ENCODE measurements around the gene FLT3LG. TPM values are rescaled to one million over a fixed set of nuclear protein-coding genes. Genes with fewer than 3 reads are reported as not detected.
A peak's percentile ranks its signal among the peaks of the same experiment; 100 is the strongest.

Gene FLT3LG
- total and polyA plus RNA-seq, 2 experiments from 2014 or later: 0.49 to 1.8 TPM

GRCh38 chr19:49433240-49433901 is 40.6 kb upstream of the FLT3LG start:
- H3K9me3 Mint-ChIP-seq: peaks cover 13% of the 10 kb centered on the region
- Histone ChIP-seq H3K4me3 (peak overlapping the region; percentile 72), H3K79me2 (replicated peaks; ENCODE audit: insufficient read depth) (no peaks in the 10 kb centered on the region), H3K27me3 (ENCODE audit: insufficient read depth) (peaks cover 73% of the 10 kb centered on the region), H4K20me1 (replicated peaks; ENCODE audit: insufficient read depth) (no peaks in the 10 kb centered on the region), H2AFZ (peak overlapping the region; percentile 59; the same call in 1 of the 2 replicates), H3K27ac (ENCODE audit: low read depth) (no peak overlapping the region), H3F3A (replicated peaks; ENCODE audit: low read depth) (peaks cover 37% of the 10 kb centered on the region), H3K9me2 (ENCODE audit: insufficient read depth) (no peaks in the 10 kb centered on the region), H3K36me3 (ENCODE audit: insufficient read depth) (no peaks in the 10 kb centered on the region), H3K4me2 (peak overlapping the region; percentile 86), H3K4me1 (ENCODE audit: insufficient read depth) (peaks cover 32% of the 10 kb centered on the region)
- ATAC-seq (no peak), DNase-seq (ENCODE audit: low spot score) (no peak)
- H3K27ac Mint-ChIP-seq: no peak overlapping the region
- H3K4me1 Mint-ChIP-seq: peaks cover 45% of the 10 kb centered on the region
- no peak for TF ChIP-seq ZNF462 (CRISPR knock-in tag; IDR thresholded peaks at IDR 0.05)
- no peak for TF ChIP-seq CREB1 (CRISPR knock-in tag; IDR thresholded peaks at IDR 0.05; ENCODE audit: low read depth)
- TF ChIP-seq JUNB (IDR thresholded peaks at IDR 0.05; ENCODE audit: unreplicated experiment): no peak
- TF ChIP-seq EZH2 (IDR thresholded peaks at IDR 0.05; ENCODE audit: low read depth, unreplicated experiment): peak; percentile 42
- peaks cover 67% of the 10 kb centered on the region for H3K27me3 Mint-ChIP-seq (ENCODE audit: insufficient read depth, low read depth, poor library complexity)
- peak overlapping the region; percentile 72 for H3K4me3 Mint-ChIP-seq
- peaks cover 5% of the 10 kb centered on the region for H3K36me3 Mint-ChIP-seq (ENCODE audit: low read depth)
